GM10248 (cell line): Measurements from ENCODE around the gene DCXR.

Experiments
- CTCF ChIA-PET: fragments of 300-600 bp; sonication (Branson Sonifier 250); formaldehyde crosslinking; extraction: SDS; loops from one replicate; lab custom pipeline; 2021; ENCODE audit warnings: antibody characterized with exemption; lab: Yijun Ruan, JAX
- POLR2A ChIA-PET: fragments of 350-650 bp; sonication (Branson Sonifier 250); formaldehyde crosslinking; extraction: SDS; loops from one replicate; lab custom pipeline; 2020; ENCODE audit warnings: antibody characterized with exemption; lab: Yijun Ruan, JAX
- DNase-seq: peaks from one replicate; pipeline ENCODE4 v3.0.0; 2012; ENCODE audit errors: extremely low spot score
- TF ChIP-seq, protein P1 (sequence below): IDR thresholded peaks from 2 replicates; pipeline ENCODE4 v1.5.1; 2012; ENCODE audit warnings: mild to moderate bottlenecking, low read depth; ENCODE audit errors: extremely low read depth, missing control alignments, control extremely low read depth

The DCXR gene

DNA sequence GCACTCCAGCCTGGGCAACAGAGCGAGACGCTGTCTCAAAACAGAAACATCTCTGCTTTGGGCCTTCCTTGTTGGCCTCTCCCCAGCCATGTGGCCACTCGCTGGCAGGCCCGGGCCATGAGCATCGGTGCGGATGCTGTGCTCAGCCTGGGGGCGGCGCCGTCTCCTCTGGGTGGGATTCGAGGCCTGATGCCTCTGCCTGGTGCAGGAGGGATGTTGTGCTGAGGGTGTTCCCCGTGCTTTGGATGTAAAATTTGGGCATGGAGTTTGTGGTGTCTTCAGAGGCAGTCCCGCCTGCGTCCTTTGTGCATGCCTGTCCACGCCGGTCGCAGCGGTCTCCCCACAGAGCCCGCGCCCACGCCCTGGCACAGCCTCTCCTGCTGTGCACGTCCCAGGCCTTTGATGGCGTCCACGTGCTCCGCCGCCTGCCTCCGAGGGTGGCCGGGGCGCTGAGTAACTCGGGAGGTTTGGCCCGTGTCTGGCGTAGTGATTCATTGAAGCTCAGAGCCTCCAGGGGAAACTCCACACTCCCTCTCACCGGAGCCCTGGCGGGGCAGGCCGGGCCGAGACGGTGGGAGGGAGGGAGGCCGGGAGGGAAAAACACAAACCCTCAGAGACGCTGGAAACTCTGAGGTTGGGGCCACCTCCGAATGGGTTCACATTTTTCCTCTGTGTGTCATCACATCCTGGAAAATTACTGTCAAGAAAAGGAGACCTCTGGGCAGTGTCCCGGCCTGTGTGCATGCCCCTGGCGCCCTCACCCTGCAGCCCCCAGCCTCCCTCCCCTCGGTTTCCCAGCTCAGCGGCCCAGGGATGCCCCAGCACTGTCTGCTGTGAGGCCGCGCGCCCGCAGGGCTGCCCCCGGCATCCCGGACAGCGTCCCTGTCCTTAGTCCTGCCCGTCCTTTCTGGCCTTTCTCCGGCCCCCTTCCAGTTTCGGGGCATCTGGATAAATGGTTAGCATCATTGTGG lies 33.8 kb downstream of the DCXR start:
- no peak for DNase-seq
- ChIA-PET POLR2A (interaction anchor here (0.6 kb wide), 1 partner anchor 12 kb away, joined by 3 read pairs; no protein-coding TSS in a partner anchor), CTCF (interaction anchor here (1.0 to 3.2 kb wide), 3 partner anchors 17 to 44 kb away, joined by 3 to 13 read pairs (median 3); no protein-coding TSS in a partner anchor)
- TF ChIP-seq, protein P1, sequence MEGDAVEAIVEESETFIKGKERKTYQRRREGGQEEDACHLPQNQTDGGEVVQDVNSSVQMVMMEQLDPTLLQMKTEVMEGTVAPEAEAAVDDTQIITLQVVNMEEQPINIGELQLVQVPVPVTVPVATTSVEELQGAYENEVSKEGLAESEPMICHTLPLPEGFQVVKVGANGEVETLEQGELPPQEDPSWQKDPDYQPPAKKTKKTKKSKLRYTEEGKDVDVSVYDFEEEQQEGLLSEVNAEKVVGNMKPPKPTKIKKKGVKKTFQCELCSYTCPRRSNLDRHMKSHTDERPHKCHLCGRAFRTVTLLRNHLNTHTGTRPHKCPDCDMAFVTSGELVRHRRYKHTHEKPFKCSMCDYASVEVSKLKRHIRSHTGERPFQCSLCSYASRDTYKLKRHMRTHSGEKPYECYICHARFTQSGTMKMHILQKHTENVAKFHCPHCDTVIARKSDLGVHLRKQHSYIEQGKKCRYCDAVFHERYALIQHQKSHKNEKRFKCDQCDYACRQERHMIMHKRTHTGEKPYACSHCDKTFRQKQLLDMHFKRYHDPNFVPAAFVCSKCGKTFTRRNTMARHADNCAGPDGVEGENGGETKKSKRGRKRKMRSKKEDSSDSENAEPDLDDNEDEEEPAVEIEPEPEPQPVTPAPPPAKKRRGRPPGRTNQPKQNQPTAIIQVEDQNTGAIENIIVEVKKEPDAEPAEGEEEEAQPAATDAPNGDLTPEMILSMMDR, result no peak

DNA sequence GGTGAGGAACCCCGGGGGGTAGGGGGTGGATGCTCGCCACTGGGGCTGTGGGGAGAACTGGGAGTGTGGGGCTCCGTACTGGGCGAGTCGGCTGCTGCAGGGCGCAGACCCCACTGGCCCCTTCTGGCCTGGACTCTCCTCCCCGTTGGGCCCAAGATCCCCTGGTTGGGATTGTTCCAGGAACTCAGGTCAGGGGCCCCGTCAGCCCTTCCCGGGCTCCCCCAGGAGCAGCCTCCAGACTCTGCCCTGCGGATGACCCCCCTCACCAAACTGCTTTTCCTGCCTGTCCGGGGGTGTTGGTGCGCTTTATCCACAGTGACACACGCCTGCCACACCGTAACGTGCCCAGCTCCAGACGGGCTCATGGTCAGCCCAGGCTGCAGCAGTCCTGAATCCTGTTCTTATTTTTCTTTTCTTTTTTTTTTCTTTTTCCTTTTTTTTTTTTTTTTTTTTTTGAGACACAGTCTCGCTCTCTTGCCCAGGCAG lies 35.9 kb downstream of the DCXR start:
- ChIA-PET CTCF (interaction anchor here (1.1 to 3.2 kb wide), 2 partner anchors 19 to 144 kb away, joined by 3 to 13 read pairs; no protein-coding TSS in a partner anchor), POLR2A (no interaction called here)
- no peak for DNase-seq
- TF ChIP-seq, protein P1, result no peak

DNA sequence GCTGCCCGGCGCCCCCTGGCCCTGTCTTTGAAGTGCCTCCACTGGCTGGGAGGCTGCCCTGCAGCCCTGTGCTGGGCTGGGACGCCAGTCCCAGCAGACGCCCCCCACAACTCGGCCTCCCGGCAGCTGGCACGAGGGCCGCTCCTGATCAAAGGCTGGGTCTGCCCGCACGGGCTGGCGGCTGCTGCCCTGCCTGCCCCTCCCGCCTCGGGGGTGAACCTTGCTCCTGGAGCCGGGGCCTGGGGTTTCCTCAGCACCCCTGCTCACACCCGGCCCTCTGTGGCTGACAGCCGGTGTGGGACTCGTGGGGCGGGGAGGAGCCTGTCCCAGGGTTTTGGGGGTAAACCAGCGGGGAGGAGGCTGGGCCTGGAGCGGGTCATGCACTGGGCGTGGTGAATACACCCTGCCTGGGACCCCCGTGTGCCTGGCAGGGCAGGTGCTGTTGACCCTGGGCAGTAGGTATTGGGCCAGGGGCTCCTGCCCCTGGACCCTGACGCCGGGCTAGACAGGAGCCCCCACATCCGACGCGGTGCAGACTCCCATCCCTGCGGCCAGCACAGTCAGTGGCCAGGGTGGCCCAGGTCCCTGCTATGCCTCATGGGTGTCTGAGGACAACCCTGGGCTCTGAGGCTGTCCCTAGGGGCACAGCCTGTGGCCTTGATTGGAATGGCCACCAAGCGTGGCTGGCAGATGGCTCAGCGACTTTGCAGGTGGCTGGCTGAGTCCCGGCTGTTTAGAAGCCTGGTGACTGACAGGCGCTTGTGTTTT lies 36.5 kb downstream of the DCXR start:
- TF ChIP-seq, protein P1, result no peak
- no peak for DNase-seq
- CTCF ChIA-PET, result no interaction called here
- POLR2A ChIA-PET, result no interaction called here

DNA sequence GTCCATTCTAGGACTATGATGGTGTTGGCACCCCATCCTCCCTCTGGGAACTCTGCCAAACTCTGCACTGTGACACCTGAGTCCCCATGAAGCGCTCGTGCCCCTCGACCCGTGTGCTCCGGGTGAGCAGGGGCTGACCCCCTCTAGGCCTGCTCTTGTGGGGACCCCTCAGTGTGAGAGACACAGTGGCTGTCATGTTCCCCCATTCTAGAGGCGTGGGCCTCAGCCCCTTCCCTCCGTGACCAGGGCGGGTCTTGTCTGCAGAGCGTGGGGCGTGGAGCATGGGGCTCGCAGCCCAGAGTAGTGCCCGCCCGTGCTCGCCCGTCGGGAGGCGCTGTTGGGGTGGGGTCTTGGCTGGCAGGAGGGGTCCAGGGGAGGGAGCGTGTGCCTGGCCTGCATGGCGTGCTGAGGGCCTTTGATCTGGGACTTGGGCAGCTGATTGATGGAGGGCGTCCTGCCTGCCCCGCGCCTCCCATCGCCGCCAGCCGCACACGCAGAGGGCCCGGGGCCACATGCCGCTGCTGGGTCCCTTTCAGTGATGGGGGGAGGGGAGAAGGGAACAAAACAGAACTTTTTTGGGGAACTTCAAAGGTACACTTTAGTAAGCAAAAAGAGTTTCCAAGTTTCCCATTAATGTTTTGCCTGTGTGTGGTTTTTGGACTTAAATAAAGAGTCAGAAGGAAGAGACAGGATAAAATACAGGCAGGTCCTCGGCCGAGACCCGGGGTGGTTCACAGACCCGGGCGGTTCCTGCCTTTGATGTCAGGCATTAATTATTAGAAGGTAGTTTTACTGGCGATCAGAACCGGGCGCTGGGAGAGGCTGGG lies 37.3 kb downstream of the DCXR start:
- POLR2A ChIA-PET, result no interaction called here
- TF ChIP-seq, protein P1, result no peak
- CTCF ChIA-PET, result no interaction called here
- DNase-seq, result no peak

DNA sequence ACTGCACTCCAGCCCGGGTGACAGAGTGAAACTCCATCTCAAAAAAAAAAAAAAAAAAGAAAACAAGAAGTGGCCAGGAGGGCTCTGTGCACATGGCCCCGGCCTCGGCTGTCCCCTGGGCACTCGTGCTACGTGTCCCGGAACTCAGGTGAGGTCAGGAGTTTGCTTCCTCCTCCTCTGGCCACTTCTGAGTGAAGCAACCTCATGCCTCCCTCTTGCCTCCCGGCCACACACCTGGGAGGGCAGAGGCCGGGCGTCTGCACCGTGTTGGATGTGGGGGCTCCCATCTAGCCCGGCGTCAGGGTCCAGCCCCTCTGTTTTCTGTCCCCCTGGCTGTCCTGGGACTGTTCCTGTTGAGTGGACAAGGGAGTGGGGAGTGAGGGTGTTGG lies 37.9 kb downstream of the DCXR start:
- DNase-seq, result no peak
- TF ChIP-seq, protein P1, result no peak
- ChIA-PET POLR2A (no interaction called here), CTCF (interaction anchor here (1.0 to 1.1 kb wide), 2 partner anchors 21 to 40 kb away, joined by 4 read pairs; no protein-coding TSS in a partner anchor)
